RPMI7951 (cell line): ENCODE data around the gene HSD17B3. TPM values are rescaled to one million over a fixed set of nuclear protein-coding genes. Genes with fewer than 3 reads are reported as not detected.
"Not testable (repeated sequence)": the region's sequence is repeated elsewhere in the genome, so short reads cannot be mapped to it uniquely, and the experiment has no call there.

ENCODE experiments used
- DNase-seq: peaks from one replicate; pipeline ENCODE4 v3.0.0-alpha.2; 2012; ENCODE audit warnings: low read depth
- total RNA-seq: library from RNA; depleted of rRNA; stranded (reverse); fragments of >200 nt; shearing (Covaris generic); gene quantifications from 2 replicates; pipeline ENCODE4 v1.2.3, GENCODE V29; 2014; rRNA removed

HSD17B3 gene
- not detected in 2 replicates for total RNA-seq

DNA sequence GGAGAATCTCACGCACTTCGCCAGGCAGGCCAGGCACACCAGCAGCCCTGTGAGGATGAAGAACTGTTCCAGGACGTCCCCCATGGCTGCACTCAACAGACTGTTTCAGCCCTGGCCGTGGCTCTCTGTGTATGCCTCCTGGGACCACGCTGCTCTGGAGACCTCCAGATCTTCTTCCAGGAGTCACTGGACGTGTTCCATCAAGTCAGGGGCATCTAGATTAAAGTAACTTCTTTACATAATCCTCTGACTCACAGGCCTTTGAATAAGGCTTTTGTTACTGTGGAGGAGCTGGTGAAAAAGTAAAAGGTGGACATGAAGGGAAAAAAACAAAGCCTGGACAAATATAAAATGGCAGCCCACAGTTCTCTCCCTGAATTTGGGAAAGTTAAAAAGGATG lies at the start of gene HSD17B3:
Gene HSD17B3 (minus strand): TSS at position 156 of the 400 bp plus-strand sequence. CDS start 72 bp downstream, at position 84.
- no peak for DNase-seq

DNA sequence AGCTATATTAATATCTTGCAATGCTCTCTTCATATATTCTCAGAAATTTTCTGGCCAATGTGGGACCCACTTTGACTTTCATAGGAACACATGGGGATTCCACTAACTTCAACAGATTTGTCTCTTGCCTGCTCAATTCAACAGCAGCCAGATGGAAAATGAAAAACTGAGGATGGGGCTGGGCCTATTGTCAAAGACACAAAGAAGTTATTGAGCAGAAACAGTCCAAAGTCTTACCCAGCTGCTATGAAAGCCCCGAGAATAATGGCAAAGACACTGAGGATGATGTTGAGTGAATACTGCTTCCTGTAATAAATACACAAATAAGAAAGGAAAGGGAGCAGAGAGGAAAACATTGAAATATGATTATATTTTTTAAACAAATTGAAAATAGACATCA lies 48.9 kb upstream of the HSD17B3 start:
- no peak for DNase-seq

DNA sequence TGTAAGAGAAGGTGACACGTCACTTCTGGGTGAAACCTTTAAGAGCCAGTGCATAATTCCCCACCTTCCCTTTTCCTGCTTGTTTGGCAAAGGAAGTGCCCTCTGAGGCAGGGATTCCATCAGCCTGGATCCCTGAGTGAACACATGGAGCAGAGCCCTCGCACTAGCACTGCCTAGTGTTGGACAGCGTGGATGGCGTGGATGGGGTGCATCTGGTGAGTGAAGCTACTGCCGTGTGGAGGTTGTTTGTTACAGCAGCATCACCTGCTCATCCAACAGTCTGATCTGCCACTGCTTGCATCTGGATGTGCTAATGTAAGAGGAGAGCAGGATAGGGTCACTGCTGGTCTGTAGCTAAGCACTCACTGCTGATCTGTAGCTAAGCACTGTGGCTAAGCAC lies 46.3 kb upstream of the HSD17B3 start:
- DNase-seq: no peak

DNA sequence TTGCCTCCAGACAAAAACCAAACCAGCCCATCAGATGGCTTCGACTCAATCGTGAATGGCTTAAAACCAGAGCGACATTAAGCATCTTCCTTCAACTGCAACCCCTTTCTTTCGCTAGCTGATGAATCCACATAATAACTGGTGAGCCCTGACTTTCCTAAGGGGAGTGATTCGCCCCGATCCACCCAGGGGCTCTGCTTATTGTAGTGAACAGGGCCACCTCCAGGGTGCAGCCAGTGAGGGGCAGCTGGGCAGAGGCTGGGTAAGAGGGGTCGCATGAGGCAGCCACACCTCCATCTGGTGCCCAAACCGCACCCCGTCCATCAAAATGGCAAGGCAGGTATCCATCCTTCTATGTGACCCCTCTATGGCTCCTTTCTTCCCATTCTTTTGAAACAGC lies 43.6 kb upstream of the HSD17B3 start:
- DNase-seq: no peak

DNA sequence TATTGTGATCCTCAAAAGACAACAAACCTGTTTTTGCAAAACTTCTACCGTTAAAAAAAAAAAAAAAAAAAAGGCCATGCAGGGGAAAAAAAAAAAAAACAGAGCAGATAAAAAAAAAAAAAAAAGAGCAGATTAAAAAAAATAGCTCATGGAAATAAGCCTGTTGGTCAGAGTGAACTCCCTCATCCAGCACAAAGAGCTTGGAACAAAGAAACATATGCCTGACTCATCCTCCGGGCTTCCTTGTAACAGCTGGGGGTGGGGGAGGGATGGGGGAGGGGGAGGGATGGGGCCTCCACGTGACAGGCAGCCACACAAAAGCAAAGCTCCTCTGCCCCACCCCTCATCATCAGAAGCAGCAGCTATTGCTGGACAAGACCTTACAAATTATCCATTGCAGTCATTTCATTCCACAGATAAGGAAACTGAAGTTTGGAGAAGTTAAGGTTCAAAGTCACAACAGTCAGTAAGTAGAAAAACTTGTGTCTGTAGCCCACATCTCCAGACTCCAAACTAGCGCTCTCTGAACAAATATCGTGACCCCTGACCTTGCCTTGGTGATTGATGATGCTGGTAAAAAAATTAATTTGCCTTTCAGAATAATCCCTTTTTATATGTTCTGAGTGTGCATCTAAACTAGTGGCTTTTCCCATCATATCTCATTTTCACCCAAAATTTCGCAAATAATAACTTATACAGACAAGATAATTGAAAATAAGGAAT lies 42.6 kb upstream of the HSD17B3 start:
- peak; percentile 94 for DNase-seq

DNA sequence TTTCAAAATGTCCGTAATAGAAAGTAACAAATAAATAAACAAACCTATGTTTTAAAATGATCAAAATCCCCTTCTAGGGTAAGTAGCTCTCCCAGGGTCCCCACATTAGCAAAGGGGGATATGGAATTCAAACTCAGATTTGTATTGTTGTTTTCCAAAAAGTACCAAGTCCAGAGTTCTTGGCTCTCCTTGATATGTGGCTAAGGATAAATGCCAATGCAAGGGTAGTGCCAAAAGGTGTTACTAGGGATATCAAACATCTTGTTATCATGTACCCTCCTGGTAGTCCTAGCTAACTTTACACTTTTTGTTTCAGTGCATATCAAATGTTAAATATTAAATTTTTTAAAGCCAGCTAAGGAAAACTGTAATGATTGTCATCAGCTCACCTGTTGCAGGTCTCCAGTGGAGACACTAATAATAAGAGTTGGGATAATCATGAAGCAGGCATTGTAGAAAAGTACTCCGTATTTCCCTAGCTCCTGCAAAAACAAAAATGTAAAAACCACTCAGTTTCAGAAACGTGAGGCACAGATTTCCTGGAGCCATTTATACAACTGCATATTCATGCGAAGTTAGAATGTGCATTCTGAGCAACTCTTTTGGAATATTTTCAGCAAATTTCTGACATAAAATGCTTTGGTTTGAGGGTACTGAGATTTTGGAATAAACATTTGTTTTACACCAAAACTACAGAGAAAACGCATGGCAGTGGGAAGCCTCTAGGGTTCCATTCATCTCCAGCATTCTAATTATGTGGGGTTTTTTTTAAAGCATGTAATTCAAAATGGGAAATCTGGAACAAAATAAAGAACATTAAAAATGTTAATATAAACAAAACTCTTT lies 41.8 kb upstream of the HSD17B3 start:
- DNase-seq: no peak

DNA sequence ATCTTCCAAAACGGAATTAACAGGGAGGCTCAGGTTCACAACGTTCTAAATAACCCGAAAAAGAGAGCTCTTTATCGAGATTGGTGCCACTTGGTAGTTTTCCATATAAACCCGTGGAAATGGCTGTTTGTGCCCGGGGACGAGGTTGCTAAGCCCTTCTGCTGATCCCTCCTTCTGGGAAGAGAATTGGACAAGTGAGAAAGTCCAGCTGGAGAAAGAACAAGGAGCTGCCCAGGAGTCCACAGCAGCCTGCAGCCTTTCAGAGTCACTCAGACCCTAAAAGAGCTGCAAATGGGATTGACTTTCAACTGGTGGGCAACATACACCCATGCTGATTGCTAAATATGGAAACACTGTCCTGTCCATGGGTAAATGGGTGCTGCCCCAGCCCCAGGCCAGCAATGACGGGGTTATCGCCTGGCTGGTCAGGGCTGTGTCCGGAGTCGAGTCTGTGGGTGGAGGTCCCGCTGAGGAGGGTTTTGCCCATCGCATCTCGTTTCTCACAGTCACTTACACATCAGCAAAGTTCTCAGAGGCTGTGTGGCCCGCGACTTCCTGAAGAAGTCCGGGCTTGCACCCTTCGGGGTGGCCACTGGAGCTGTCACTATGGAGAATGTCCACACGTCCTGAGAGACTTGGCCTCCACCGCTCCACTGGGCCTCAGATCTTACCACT lies 40.7 kb upstream of the HSD17B3 start:
- DNase-seq: no peak

DNA sequence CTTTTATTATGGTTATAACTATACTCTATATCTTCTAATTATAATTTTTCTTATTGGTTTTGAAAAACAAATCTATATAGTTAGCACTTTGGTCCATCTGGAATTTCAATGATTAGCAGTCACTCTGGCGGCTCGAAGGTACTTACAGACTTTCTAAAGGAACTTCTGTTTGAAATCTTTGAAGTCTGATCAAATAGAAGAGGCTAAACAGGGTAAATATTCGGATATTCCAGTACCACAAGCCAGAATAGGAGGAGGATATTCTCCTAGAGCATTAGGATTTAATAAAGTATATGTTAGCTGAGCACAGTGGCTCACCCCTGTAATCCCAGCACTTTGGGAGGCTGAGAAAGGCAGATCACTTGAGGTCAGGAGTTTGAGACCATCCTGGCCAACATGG lies 38.7 kb upstream of the HSD17B3 start:
- no peak for DNase-seq

DNA sequence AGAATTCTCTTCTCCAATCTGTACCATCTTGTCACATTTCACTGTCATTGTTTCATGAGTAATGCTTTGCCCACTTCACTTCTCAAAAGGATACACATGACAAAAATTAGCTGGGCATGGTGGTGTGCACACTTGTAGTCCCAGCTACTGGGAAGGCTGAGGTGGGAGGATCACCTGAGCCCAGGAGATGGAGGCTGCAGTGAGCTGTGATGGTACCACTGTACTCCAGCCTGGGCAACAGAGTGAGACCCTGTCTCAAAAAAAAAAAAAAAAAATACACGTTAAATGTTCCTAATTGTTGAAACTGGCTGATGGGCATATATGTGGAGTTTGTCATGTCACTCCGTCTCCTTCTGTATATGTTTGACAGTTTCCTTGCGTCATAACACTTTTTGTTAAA lies 36.3 kb upstream of the HSD17B3 start:
- DNase-seq: no peak

DNA sequence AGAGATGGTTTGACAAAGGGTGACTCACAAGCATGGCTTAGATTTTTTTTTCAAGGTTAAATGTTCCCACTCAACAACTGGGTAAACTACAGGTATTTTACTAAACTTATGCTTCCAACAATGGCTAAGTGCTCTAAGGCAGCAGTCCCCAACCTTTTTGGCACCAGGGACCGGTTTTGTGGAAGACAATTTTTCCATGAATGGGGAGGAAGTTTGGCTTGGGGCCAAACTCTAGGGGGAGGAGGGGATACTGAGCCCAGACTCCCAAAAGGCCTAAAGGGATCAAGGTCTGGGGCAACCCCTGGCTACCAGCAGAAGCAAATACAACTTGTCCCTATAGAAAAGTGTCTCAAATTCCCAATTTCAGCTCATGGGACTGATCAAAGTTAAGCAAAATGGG lies 32.0 kb upstream of the HSD17B3 start:
- DNase-seq: no peak

DNA sequence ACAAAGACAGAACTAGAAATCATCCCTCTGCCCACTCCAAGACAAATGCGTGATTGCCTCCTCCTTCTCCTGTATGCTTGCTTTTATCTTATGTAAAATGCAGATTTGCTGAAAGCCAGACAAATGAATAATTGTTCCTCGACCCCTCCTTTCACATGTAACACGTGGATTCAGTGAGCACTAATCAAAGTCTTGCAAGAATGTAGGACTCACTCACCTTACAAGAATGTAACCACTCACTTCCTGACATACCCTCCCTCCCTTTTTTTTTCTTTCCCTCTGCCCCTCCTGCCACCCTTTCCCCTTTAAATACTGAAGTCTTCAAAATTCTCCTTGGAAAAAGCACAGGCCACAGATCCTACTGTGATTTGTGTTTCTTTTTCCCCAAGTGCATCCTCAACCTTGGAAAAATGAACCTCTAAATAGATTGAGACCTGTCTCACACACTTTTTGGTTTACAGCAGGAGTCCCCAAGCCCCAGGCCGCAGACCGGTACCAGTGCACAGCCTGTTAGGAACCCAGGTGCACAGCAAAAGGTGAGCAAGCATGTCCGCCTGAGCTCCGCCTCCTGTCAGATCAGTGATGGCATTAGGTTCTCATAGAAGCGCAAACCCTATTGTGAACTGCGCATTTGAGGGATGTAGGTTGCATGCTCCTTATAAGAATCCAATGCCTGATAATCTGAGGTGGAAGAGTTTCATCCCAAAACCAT lies 29.4 kb upstream of the HSD17B3 start:
- peak; percentile 36 for DNase-seq

DNA sequence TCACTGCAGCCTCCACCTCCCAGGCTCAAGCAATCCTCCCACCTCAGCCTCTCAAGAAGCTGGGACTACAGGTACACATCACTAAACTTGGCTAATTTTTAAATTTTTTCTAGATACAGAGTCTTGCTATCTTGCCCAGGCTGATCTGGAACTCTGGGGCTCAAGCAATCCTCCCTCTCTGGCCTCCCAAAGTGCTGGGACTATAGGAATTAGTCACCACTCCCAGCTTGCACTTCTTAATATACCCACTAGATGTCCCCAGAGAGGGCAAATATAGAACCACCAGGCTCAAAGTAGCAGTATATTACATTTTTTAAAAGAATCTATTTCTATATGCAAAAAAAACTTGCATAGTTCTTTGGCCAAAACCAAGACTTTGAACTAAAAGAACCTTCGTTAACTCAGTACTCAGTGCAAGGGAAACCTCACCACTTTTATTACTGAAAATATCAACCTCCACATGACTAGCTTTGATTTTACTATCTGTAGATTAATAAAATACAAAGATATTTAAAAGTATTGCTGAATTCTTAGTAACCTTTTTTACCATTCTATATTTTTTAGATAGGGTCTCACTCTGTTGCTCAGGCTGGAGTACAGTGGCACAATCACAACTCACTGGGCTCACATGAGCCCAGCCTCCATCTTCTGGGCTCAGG lies 25.8 kb upstream of the HSD17B3 start:
- DNase-seq: peak; percentile 60

DNA sequence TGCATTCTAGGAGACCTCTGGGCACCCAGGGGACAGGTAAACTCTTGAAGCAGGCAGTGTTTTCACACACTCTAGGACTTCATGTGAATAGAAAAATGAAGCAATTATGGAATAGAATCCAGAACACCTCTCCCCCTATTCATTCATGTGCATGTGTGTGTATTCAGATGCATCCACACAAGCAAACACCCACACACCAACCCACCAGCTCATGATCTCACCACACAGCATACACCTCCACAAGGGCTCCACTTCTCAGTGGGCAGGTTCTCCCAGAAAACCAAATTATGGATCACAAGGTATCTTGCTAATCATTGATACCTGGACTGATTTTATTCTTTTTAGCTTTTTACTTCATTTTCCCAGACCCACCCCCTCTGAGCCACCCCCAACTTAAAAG lies 21.2 kb upstream of the HSD17B3 start:
- no peak for DNase-seq

DNA sequence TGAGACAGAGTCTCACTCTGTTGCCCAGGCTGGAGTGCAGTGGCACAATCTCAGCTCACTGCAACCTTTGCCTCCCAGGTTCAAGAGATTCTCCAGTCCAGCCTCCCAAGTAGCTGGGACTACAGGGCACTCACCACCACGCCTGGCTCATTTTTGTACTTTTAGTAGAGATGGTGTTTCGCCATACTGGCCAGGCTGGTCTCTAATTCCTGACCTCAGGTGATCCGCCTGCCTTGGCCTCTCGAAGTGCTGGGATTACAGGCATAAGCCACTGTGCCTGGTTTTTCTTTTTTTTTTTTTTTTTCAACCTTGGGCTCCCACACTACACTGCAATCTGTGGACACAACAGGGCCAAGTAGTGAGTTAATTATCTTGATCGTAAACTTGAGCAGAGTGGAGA lies 20.8 kb upstream of the HSD17B3 start:
- not testable (repeated sequence) for DNase-seq

DNA sequence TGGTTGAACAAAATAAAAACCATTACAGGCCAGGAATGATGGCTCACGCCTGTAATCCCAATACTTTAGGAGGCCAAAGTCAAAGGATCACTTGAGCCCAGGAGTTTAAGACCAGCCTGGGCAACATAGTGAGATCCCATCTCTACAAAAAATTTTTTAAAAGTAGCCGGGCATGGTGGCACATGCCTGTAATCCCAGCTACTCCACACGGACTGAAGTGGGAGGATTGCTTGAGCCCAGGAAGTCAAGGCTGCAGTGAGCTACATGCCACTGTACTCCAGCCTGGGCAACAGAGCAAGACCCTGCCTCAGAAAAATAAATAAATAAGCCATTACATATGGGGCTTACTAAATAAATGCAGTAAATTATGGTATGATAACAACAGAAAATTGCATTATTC lies 20.2 kb upstream of the HSD17B3 start:
- DNase-seq: not testable (repeated sequence)

DNA sequence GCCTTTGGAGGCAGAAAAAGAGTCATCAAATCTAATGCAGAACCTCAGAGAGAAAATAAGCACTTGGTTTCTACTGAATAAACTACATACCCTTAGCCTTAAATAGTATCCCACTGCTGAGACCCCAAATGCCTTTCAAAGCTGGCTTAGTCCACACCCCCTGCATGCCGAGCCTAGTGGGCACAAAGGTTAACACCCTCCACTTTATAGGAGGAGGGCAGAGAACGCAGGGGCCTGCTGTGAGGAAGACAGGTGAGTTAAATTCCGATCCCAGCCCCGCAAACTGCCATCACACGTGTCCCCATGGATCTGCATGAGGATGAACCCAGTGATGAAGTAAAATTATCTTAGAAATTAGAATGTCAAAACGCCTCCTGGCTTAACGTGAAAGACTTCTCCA lies 19.5 kb upstream of the HSD17B3 start:
- DNase-seq: no peak

DNA sequence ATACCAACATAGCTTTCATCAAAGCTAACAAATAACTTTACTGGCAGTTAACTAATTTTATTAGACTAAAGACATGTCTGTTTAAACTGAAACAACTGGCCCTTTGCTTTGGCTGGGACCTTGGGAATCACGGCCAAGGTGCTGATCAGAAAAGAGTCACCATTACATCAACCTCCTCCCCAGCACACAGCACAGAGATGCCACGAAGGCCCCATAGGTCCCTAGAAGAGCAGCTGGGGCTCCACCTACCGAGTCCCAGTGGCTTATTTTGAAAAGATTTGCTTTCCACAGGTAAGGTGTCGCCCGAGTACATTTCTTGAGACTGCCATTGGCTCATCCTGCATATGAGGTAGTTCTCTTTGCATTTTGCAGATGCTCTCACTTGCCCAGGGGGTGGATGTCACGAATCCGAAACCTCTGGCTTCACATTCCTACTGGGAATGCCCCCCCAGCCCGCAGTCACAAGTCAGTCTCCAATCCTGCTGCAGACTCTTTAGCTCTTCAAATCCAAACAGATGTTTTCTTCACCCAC lies 18.8 kb upstream of the HSD17B3 start:
- no peak for DNase-seq

DNA sequence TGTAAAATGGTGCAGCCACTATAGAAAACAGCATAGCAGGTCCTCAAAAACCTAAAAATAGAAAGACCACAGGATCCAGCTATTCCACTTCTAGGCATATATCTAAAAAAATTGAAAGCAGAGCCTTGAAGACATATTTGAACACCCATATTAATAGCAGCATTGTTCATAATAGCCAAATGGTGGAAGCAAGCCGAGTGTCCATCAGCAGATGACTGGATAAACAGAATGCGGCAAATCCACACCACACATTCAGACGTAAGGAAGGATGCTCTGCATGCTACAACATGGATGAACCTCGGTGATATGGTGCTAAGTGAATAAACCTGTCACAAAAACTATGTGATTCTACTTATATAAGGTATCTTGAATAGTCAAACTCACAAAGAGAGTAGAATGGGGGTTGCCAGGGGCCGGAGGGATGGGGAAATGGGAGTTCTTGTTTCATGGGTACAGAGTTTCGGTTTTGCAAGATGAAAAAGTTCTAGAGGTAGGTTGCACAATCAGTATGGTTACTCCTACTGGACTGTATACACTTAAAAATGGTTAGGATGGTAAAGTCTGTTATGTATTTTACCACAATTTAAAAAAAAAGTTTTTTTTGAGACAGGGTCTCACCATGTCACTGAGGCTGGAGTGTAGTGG lies 17.1 kb upstream of the HSD17B3 start:
- no peak for DNase-seq

DNA sequence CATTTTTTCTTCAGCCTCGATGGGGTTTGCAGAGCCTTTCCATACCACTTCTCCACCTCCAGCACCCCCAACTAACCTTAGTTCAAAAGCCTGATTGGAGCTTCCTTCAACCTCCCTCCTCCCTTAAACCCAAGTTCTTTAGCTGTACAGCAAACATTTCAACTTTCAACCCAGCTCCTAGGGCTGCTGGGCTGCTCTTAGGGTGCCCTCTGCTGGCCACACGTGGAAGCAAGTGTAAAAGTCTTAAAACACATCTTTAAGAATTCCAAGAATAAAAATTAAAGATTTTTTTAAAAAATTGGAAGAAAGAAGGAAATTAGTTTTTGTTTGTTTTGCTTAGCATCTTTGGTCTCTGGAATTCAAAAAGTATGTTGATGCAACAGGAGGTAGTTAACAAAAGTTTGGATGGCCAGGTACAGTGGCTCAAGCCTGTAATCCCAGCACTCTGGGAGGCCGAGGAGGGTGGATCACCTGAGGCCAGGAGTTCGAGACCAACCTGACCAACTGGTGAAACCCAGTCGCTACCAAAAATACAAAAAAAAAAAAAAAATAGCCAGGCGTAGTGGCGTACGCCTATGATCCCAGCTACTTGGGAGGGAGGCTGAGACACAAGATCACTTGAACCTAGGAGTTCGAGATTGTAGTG lies 15.5 kb upstream of the HSD17B3 start:
- peak; percentile 43 for DNase-seq

DNA sequence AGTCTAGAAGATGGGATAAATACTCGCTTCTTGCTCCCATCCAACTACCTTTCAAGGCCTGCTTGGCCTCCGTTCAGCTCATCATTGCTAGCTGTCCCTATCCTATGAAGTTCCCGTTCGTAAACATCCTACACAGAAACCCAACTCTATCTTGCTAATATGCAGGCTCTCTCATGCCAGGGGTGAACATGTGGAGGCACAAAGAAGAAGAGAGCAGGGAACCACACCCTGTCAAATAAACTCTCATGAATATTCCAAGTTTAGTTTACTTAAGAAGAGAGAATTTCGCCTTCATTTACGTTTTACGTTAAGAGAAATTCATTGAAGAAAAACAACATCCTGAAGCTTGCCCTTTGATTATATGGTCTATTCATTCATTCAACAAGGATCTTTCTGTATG lies 7.9 kb upstream of the HSD17B3 start:
- DNase-seq: no peak
